Stimulated activated naive CD8-positive, alpha-beta T cell treated with anti-CD3 and anti-CD28 coated beads, Interleukin-15, amount 100 ng/mL, for 72 hours (primary cell): ENCODE data around the gene TTC23.
A peak's percentile ranks its signal among the peaks of the same experiment; 100 is the strongest.
"Not testable (repeated sequence)": the region's sequence is repeated elsewhere in the genome, so short reads cannot be mapped to it uniquely, and the experiment has no call there.

Experiments
- ATAC-seq: fragments of 150-1000 bp; cut with Tn5 transposase; 2 replicates; pipeline ENCODE4 v1.10.0; 2021; ENCODE audit warnings: mild to moderate bottlenecking, moderate library complexity
- DNase-seq, 2 donors: peaks; one replicate each; pipeline ENCODE4 v3.0.0; 2021 to 2022
- H3K27ac Mint-ChIP-seq, 2 donors: one replicate each; pipeline ENCODE4 v1.8.0; 2022; ENCODE audit warnings: mild to moderate bottlenecking in 2 of 2, mixed read lengths in 2 of 2, moderate library complexity in 2 of 2
- H3K27me3 Mint-ChIP-seq: one replicate; pipeline ENCODE4 v1.8.0; 2022; ENCODE audit warnings: mixed read lengths
- H3K4me1 Mint-ChIP-seq: one replicate; pipeline ENCODE4 v1.8.0; 2022; ENCODE audit warnings: mild to moderate bottlenecking, mixed read lengths
- H3K4me3 Mint-ChIP-seq, 2 donors: one replicate each; pipeline ENCODE4 v1.8.0; 2022; ENCODE audit warnings: mild to moderate bottlenecking in 2 of 2, mixed read lengths in 2 of 2, moderate library complexity in 1 of 2
- H3K9me3 Mint-ChIP-seq, 2 donors: one replicate each; pipeline ENCODE4 v1.8.0; 2022; ENCODE audit warnings: mixed read lengths in 2 of 2

TTC23 gene

DNA sequence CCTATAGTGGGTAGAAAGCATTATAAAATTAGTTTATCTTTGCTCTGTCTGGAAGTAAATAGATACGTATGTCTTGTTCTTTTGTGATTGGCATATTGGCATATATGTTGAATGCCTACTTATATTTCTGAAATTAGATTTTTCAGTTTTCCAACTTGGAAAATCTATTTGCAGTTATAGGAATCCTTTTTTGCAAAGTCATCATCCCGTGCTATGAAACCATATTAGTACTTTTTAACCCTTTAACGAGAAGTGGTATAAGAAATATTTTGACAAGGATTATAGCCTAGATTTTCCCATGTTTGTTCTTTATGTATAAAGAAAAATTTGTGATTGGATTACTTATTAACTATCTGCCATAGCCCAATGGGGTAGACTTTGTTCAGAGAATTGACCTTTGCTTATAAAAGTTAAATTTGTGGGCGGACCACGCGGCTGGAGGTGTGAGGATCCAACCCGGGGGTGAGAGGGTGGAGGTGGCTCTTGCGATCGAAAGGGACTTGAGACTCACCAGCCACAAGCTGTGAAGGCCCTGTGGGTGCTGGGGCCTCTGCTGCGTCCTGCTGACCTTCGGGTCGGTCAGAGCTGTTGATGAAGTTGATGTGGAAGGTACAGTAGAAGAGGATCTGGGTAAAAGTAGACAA, 7.8 kb upstream of the TTC23 start:
- H3K9me3 Mint-ChIP-seq, result no peaks in the 10 kb centered on the region
- ATAC-seq (no peak), DNase-seq (no peak)
- no peak overlapping the region for H3K27ac Mint-ChIP-seq
- no peak overlapping the region for H3K4me3 Mint-ChIP-seq
- peaks cover 19% of the 10 kb centered on the region for H3K4me1 Mint-ChIP-seq
- H3K27me3 Mint-ChIP-seq, result no peaks in the 10 kb centered on the region

DNA sequence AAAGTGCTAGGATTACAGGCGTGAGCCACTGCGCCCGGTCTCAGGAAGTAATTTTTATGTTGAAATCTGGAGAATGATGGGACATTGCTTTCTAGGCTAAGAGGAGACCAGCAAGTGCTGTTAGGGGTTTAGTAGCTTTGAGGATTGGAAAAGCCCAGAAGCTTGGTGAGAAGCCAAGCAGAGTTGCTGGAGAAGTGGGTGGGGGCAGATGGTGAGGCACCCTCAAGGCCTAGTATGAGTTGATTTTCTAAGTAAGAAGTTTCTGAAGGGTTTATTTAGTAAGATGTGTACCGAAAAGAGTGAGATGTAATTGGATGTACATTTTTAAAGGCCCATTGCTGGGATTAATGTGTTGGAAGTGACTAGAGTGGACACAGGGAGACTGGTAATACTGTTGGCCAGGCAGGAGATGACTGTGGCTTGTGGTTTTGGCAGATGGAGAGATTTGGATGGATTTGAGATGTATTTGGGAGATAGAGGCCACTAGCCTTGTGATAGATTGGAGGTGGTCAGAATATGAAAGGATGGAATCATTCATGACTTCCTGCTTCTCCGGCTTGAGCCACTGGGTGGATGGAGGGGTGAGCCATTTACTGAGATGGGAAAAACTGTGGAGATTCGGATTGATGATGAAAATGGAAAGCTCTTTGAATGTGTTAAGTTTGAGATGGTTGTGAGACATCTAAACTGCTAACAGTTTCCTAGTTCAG, 4.2 kb upstream of the TTC23 start:
- DNase-seq (no peak), ATAC-seq (no peak)
- peak overlapping the region; percentile 9 to 32 for H3K27ac Mint-ChIP-seq
- H3K4me1 Mint-ChIP-seq, result peaks cover 25% of the 10 kb centered on the region
- peak overlapping the region; percentile 39 to 46 for H3K4me3 Mint-ChIP-seq
- no peaks in the 10 kb centered on the region for H3K27me3 Mint-ChIP-seq
- no peaks in the 10 kb centered on the region for H3K9me3 Mint-ChIP-seq

DNA sequence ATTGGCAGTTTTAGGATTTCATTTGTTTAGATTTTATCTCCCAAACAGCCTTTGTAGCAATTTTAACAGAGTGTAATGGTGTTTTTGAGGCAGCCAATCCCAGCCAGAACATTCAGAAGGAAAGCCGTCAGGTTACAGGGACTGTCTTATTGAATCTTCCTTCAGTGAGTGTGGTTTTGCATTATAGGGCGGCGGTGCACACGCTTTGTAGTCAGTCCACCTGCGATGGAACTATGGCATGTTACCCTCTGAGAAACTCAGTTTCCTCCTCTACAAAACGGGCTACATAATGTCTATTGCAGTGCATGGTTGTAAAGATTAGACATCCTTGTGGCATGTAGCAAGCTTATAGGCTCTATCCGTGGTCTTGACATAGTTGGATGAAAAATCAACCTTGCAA, 2.9 kb upstream of the TTC23 start:
- DNase-seq, result no peak
- H3K4me1 Mint-ChIP-seq, result peaks cover 25% of the 10 kb centered on the region
- H3K27me3 Mint-ChIP-seq, result no peaks in the 10 kb centered on the region
- H3K9me3 Mint-ChIP-seq, result no peaks in the 10 kb centered on the region
- no peak for ATAC-seq
- no peak overlapping the region for H3K27ac Mint-ChIP-seq
- peak overlapping the region in 1 of 2 donors; percentile 91 for H3K4me3 Mint-ChIP-seq

DNA sequence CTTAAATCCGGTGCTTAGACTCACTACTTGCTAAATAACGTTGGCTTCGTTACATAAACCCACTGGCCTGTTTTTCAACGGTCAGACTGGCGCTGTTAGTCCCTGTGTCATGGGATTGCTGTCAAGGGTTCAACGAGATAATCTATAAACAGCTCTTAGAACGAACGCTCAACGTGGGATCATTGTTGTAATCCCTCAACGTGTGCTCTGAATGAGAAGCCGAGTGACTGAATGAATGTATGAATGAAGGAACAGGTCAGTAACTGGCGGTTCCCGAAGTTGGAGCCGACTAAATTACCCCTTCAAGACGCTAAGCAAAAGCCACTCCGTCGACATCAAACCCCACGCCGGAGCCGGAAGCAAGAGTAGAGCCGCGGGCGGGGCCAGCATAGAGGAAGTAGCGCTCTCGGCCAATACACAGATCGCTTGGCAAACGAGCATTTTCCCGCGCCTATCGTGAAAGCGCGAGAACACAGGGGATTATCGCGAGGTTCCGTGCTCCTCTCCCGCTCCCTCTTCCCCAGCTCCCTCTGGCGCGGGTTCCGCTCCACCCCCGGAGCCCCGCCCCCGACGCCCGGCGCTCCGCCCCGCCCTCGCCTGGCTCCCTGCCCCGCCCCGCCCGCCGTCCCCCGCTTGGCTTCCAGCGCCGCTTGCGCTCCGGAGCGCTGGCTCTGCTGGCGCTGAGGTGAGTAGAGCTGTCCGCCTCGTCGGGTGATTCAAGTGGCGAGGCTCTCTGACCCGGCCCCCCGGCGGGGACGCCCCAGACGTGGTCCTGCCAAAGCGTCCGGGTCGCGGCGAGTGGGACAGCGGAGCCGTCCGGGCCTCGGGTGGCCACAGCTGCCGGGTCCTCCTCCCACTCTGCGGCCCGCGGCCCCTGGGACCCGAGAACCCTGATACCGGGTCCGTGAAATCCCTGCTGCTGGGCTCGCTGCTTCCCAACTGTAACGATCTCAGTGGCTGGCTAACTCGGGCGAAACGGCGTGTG, 1.8 kb upstream of the TTC23 start, which contains the start of gene LRRC28:
Gene LRRC28 (plus strand): TSS at position 625 of the 985 bp plus-strand sequence. CDS start 4,477 bp downstream, outside the sequence.
- peak within 1 kb of the TSS in 1 of 2 donors; percentile 91 for H3K4me3 Mint-ChIP-seq
- no peaks in the 10 kb centered on the region for H3K9me3 Mint-ChIP-seq
- peak within 1 kb of the TSS; percentile 74 to 94 for H3K27ac Mint-ChIP-seq
- peaks cover 25% of the 10 kb centered on the region for H3K4me1 Mint-ChIP-seq
- DNase-seq, result peak; percentile 98
- peak; percentile 98 for ATAC-seq
- H3K27me3 Mint-ChIP-seq, result no peaks in the 10 kb centered on the region

DNA sequence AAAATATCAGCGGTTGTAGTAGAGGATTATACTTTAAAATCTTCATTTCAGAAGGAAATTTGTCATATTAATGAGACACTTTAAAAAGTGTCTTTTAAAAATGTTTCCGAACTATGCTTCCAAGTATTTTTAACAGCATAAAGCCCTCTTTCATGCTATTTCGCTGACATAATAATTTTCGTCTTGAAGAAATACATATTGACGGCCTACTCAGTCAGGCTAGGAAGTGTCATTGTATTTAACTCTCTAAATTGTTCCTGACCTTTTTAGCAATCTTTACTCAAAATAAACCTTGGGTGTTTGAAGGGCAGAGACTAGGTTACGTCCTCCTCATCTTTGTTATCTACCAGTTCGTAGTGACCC, 1.1 kb upstream of the TTC23 start:
- H3K27me3 Mint-ChIP-seq, result no peaks in the 10 kb centered on the region

DNA sequence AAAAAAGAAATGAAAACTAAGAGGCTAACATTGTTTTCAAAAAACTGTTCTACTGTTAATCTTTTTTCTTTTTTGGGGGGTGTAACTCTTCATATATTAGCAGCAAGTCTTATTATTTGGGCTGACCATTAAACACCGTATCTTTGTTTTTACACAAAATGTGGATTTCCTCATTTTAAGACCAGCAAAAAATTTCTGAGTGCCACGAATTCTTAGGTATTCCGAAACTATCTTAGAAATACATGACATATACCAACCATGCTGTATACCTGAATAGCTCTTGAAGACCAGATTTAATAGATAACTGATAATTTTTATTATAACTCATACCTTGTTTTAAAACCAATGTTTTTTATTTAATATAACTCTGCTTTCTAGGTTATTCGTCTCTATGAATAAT, 620 bp upstream of the TTC23 start:
- DNase-seq, result no peak
- no peaks in the 10 kb centered on the region for H3K9me3 Mint-ChIP-seq
- no peaks in the 10 kb centered on the region for H3K27me3 Mint-ChIP-seq
- peaks cover 25% of the 10 kb centered on the region for H3K4me1 Mint-ChIP-seq
- peak overlapping the region in 1 of 2 donors; percentile 10 for H3K4me3 Mint-ChIP-seq
- no peak for ATAC-seq
- no peak overlapping the region for H3K27ac Mint-ChIP-seq

More for the DNA sequence above, 1.1 kb upstream of the TTC23 start:
- H3K9me3 Mint-ChIP-seq, result no peaks in the 10 kb centered on the region
- peak overlapping the region; percentile 74 to 94 for H3K27ac Mint-ChIP-seq
- H3K4me3 Mint-ChIP-seq, result peak overlapping the region in 1 of 2 donors; percentile 91
- H3K4me1 Mint-ChIP-seq, result peaks cover 25% of the 10 kb centered on the region
- ATAC-seq (no peak), DNase-seq (no peak)

DNA sequence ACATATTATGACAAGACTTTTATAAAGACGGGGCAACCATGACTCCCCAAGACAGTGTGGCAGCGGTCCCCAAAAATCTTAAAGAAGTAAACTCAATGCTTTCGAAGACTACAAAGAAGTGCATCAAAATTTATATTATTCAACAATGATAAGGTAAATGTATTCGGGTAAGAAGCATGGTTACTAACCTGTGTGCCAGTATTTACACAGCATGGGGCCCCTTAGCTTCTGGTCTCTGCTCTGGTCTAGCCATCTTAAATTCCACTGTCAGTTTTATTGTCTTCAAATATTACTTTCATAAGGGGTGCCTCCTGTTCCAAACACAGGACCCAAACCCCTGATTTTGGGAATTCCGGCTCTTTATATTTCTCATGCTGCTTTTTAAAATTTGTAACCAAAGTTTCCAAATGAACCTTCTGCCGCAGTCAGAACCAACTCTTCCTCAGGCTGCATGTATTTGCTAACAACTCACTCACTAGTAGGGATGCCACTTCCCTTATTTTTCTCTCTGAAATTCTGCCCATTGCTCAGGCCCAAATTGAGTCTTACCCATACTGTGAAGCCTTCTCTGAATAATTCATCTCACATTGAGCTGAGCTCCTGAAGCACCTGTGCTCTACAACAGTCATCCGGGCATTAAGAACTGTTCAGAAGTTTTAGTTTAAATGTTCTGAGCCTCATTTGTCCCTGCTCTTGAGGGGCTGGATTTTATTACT, 1.2 kb downstream of the TTC23 start:
- Mint-ChIP-seq H3K9me3 (no peaks in the 10 kb centered on the region), H3K27ac (no peak overlapping the region), H3K27me3 (peaks cover 10% of the 10 kb centered on the region), H3K4me3 (no peak overlapping the region), H3K4me1 (peaks cover 15% of the 10 kb centered on the region)
- DNase-seq (no peak), ATAC-seq (no peak)

DNA sequence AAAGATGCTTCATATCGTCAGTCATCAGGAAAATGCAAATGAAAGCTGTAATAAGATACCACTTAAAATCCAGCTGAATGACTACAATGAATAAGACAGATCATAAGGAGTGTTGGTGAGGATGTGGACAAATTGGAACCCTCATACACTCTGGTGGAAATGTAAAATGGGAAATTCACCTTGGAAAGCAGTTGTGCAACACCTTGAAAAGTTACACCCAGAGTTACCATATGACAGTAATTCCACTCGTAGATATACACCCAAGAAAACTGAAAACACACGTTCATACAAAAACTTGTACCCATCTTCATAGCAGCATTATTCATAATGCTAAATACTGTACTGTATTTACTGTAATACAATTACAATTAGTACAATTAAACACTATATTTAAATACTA, 2.3 kb downstream of the TTC23 start:
- ATAC-seq, result no peak
- no peaks in the 10 kb centered on the region for H3K9me3 Mint-ChIP-seq
- H3K27ac Mint-ChIP-seq, result no peak overlapping the region
- no peak overlapping the region for H3K4me3 Mint-ChIP-seq
- H3K4me1 Mint-ChIP-seq, result peaks cover 4% of the 10 kb centered on the region
- peaks cover 21% of the 10 kb centered on the region for H3K27me3 Mint-ChIP-seq
- no peak for DNase-seq

DNA sequence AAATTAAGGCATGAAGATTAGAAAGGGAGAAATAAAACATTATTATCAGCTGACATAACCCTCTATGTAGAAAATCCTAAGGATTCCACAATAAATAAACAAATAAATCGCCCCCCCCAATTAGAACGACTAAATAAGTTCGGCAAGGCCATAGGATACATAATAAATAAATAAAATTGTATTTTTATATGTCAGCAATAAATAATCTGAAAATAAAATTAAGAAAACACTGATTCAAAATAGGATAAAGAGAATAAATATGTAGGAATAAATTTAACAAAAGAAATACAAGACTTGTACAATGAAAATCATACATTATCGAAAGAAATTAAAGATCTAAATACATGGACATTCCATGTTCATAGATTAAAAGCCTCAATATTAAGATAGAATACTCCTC, 5.1 kb downstream of the TTC23 start:
- DNase-seq (no peak), ATAC-seq (no peak)
- Mint-ChIP-seq H3K4me3 (no peak overlapping the region), H3K27ac (no peak overlapping the region), H3K27me3 (peaks cover 32% of the 10 kb centered on the region), H3K9me3 (no peaks in the 10 kb centered on the region), H3K4me1 (peaks cover 17% of the 10 kb centered on the region)

DNA sequence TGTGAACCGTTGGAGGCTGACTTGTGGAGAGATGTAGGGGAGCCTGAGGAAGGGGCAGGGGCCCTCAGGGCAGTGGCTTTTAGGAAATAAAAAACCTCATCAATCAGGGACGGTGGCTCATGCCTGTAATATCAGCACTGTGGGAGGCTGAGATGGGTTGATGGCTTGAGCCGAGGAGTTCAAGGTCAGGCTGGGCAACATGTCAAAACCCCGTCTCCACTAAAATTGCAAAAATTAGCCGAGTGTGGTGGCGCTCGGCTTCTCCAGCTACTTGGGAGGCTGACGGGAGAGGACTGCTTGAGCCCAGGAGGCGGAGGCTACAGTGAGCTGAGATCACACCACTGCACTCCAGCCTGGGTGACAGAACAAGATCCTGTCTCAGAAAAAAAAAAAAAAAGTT, 7.6 kb downstream of the TTC23 start:
- H3K27me3 Mint-ChIP-seq, result peaks cover 32% of the 10 kb centered on the region
- H3K4me3 Mint-ChIP-seq, result no peak overlapping the region
- no peak for DNase-seq
- H3K27ac Mint-ChIP-seq, result no peak overlapping the region
- no peaks in the 10 kb centered on the region for H3K9me3 Mint-ChIP-seq
- peaks cover 25% of the 10 kb centered on the region for H3K4me1 Mint-ChIP-seq
- ATAC-seq, result no peak

DNA sequence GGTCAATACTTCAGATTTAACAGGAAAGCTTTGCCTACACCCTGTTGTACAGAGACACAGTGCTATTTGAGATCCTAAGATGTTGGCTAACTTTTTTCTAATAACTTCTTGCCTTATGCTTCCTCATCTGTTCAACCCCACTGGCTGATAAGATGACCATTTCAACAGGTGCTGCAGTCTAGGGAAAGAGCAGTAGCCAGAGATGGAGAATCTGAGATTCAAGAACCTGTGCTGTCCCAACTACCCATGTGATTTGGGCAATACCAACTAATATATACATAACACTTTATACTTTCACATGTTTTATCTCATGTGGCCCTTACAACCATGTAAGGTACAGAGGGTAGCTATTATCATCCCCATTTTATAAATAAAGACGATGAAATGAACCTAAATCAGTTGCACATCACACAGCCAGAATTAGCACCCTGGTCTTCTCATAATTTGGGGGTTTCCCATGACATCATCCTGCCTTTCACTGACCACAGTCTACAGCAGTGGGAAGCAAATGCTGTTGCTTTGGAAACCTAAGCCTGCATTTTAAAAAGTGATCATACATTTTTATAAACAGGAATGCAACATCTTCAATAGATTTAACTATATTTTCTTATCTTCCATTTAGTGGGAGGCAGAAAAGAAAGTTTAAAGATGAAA, 9.7 kb downstream of the TTC23 start:
- peak overlapping the region in 1 of 2 donors; percentile 86 for H3K27ac Mint-ChIP-seq
- H3K4me1 Mint-ChIP-seq, result peaks cover 25% of the 10 kb centered on the region
- H3K27me3 Mint-ChIP-seq, result peaks cover 32% of the 10 kb centered on the region
- H3K9me3 Mint-ChIP-seq, result no peaks in the 10 kb centered on the region
- no peak overlapping the region for H3K4me3 Mint-ChIP-seq
- ATAC-seq, result peak; percentile 100
- peak; percentile 22 to 48 for DNase-seq

DNA sequence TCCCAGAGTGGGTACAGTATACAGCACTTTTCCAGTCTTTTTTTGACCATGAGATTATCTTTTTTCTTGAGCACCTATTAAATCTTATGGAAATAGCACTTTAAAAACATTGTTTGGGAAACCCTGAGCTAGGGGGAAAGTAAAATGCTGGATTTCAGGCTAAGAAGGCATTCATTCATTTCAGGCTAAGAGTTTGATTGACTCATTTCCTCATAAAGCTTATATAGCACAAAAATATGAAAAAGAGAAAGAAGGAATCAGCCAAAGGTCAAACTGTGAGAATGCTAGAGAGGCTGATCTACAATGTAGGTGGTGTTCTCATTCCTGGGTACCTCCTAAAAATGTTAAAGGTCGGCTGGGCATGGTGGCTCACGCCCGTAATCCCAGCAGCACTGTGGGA, 10.5 kb downstream of the TTC23 start:
- no peaks in the 10 kb centered on the region for H3K9me3 Mint-ChIP-seq
- H3K27ac Mint-ChIP-seq, result no peak overlapping the region
- ATAC-seq (no peak), DNase-seq (no peak)
- no peak overlapping the region for H3K4me3 Mint-ChIP-seq
- H3K27me3 Mint-ChIP-seq, result peaks cover 29% of the 10 kb centered on the region
- peaks cover 25% of the 10 kb centered on the region for H3K4me1 Mint-ChIP-seq

DNA sequence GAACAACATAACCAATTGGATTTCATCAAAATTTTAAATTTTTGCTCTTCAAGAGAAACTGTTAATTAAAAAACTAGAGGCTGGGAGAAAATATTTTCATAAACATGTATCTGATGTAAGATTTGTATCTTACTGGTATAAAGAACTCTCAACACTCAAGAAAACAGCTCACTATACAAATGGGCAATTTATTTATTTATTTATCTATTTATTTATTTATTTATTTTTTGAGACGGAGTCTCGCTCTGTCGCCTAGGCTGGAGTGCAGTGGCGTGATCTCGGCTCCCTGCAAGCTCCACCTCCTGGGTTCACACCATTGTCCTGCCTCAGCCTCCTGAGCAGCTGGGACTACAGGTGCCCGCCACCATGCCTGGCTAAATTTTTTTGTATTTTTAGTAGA, 15.2 kb downstream of the TTC23 start:
- ATAC-seq, H3K9me3 Mint-ChIP-seq, H3K4me3 Mint-ChIP-seq, H3K27ac Mint-ChIP-seq, DNase-seq, H3K4me1 Mint-ChIP-seq: not testable (repeated sequence)
- peaks cover 11% of the 10 kb centered on the region for H3K27me3 Mint-ChIP-seq

DNA sequence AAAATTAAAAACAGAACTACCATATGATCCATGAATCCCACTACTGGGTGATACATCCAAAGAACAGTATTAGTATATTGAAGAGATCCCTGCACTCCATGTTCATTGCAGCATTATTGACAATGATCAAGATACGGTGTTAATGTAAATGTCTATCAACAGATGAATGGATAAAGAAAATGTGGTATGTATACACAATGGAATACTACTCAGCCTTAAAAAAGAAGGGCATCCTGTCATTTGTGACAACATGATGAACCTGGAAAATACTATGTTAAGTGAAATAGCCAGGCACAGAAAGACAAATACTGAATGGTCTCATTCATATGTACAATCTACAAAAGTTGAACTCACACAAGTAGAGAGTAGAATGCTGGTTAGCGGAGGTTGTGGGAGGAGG, 16.6 kb downstream of the TTC23 start:
- ATAC-seq (no peak), DNase-seq (no peak)
- H3K27me3 Mint-ChIP-seq, result peaks cover 13% of the 10 kb centered on the region
- no peak overlapping the region for H3K27ac Mint-ChIP-seq
- H3K4me1 Mint-ChIP-seq, result no peaks in the 10 kb centered on the region
- H3K9me3 Mint-ChIP-seq, result peaks cover 0 to 6% of the 10 kb centered on the region in 2 donors
- H3K4me3 Mint-ChIP-seq, result no peak overlapping the region

DNA sequence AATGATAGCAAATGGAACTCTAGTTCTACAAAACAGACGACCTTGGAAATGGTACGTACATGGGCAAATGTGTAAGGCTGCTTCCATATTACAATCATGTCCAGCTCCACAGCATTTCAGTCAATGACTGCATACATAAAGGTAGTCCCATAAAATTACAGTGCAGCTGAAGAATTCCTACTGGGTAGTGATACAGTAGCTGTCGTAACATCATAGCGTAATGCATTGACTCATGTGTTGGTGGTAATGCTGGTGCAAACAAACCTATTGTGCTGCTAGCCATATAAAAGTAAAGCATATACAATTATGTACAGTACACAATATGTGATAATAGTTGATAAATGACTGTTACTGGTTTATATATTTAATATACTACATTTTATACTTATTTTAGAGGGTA, 18.5 kb downstream of the TTC23 start:
- ATAC-seq, result no peak
- Mint-ChIP-seq H3K4me3 (no peak overlapping the region), H3K9me3 (peaks cover 0 to 6% of the 10 kb centered on the region in 2 donors), H3K27me3 (peaks cover 13% of the 10 kb centered on the region), H3K27ac (no peak overlapping the region), H3K4me1 (no peaks in the 10 kb centered on the region)
- no peak for DNase-seq
